ENCODE results near the gene USP5. TPM values are rescaled to one million over a fixed set of nuclear protein-coding genes. Genes with fewer than 3 reads are reported as not detected.

USP5 gene
- total RNA-seq, 1 experiment from 2014 or later: 158 TPM

- TF ChIP-seq ARID4B (CRISPR knock-in tag; IDR thresholded peaks at IDR 0.05; ENCODE audit: borderline replicate concordance): no peak
- no peak for TF ChIP-seq ZNF425 (CRISPR knock-in tag; conservative IDR thresholded peaks at IDR 0.05)
- TF ChIP-seq MLX (CRISPR knock-in tag; IDR thresholded peaks at IDR 0.05): no peak
Observed at GRCh38 chr12:6817098-6817497, 34.9 kb upstream of the USP5 start (continued).

GRCh38 chr12:6817662-6818157, 34.2 kb upstream of the USP5 start:
- Mint-ChIP-seq H3K27me3 (ENCODE audit: low read depth) (peaks cover 57% of the 10 kb centered on the region), H3K27ac (peak overlapping the region; percentile 26), H3K4me3 (no peak overlapping the region), H3K9me3 (no peaks in the 10 kb centered on the region), H3K4me1 (peaks cover 44% of the 10 kb centered on the region), H3K36me3 (no peaks in the 10 kb centered on the region)
- ATAC-seq (no peak), DNase-seq (ENCODE audit: low spot score) (no peak)
- ChIA-PET POLR2A (interaction anchor here (1.5 kb wide), 1 partner anchor 65 kb away, joined by 5 read pairs; the partner anchor contains the start of gene MLF2), CTCF (interaction anchor here (1.9 to 2.4 kb wide), 2 partner anchors 64 kb away, joined by 7 to 8 read pairs; partner anchors contain the start of gene MLF2)
- peak; percentile 98 for TF ChIP-seq ZBTB43 (CRISPR knock-in tag; IDR thresholded peaks at IDR 0.05)
- no peak for TF ChIP-seq NR2C2 (CRISPR knock-in tag; IDR thresholded peaks at IDR 0.05)
- 0 out of 2 replicates have a peak, but pooled peaks have one; percentile 15 for TF ChIP-seq NFE2L1 (CRISPR knock-in tag; IDR thresholded peaks at IDR 0.05)

GRCh38 chr12:6818222-6818621, 33.7 kb upstream of the USP5 start:
- Mint-ChIP-seq H3K27me3 (ENCODE audit: low read depth) (peaks cover 62% of the 10 kb centered on the region), H3K4me1 (peaks cover 49% of the 10 kb centered on the region), H3K27ac (no peak overlapping the region; the same call in 1 of the 2 replicates), H3K4me3 (peak overlapping the region; percentile 56), H3K36me3 (no peaks in the 10 kb centered on the region), H3K9me3 (no peaks in the 10 kb centered on the region)
- POLR2A ChIA-PET: interaction anchor here (1.1 to 1.5 kb wide), 2 partner anchors 49 to 66 kb away, joined by 3 to 5 read pairs; partner anchors contain the start of gene MLF2
- CTCF ChIA-PET: interaction anchor here (0.6 to 2.4 kb wide), 2 partner anchors 64 to 94 kb away, joined by 3 to 8 read pairs; partner anchors contain the start of gene COPS7A
- ATAC-seq (peak; percentile 47), DNase-seq (ENCODE audit: low spot score) (peak; percentile 74)
- TF ChIP-seq GABPB1 (CRISPR knock-in tag; IDR thresholded peaks at IDR 0.05): no peak
- TF ChIP-seq USF2 (CRISPR knock-in tag; IDR thresholded peaks at IDR 0.05): peak; percentile 70
- TF ChIP-seq USF1 (CRISPR knock-in tag; IDR thresholded peaks at IDR 0.05): peak; percentile 63; the same call in 1 of the 2 replicates
- TF ChIP-seq AR (CRISPR knock-in tag; IDR thresholded peaks at IDR 0.05): no peak
- no peak for TF ChIP-seq FOXK1 (CRISPR knock-in tag; IDR thresholded peaks at IDR 0.05)
- TF ChIP-seq ZNF512 (CRISPR knock-in tag; IDR thresholded peaks at IDR 0.05; ENCODE audit: borderline replicate concordance): no peak
- no peak for TF ChIP-seq ZNF138 (CRISPR knock-in tag; conservative IDR thresholded peaks at IDR 0.05)
- no peak for TF ChIP-seq RORB (CRISPR knock-in tag; IDR thresholded peaks at IDR 0.05)
- no peak for TF ChIP-seq TEAD1 (CRISPR knock-in tag; IDR thresholded peaks at IDR 0.05)
- TF ChIP-seq NFYB (CRISPR knock-in tag; conservative IDR thresholded peaks at IDR 0.05; ENCODE audit: low read depth): peak; percentile 63

Data from WTC11 (cell line).